Stimulated activated CD8-positive, alpha-beta memory T cell treated with anti-CD3 and anti-CD28 coated beads, Interleukin-2, amount 100 ng/mL, for 1 hour (primary cell): ENCODE measurements around the gene OR6V1.

ENCODE experiments used
- DNase-seq, 2 donors: peaks; one replicate each; pipeline ENCODE4 v3.0.0-alpha.2; 2020; ENCODE audit warnings: low read depth in 2 of 2

Gene OR6V1, protein sequence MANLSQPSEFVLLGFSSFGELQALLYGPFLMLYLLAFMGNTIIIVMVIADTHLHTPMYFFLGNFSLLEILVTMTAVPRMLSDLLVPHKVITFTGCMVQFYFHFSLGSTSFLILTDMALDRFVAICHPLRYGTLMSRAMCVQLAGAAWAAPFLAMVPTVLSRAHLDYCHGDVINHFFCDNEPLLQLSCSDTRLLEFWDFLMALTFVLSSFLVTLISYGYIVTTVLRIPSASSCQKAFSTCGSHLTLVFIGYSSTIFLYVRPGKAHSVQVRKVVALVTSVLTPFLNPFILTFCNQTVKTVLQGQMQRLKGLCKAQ

DNA sequence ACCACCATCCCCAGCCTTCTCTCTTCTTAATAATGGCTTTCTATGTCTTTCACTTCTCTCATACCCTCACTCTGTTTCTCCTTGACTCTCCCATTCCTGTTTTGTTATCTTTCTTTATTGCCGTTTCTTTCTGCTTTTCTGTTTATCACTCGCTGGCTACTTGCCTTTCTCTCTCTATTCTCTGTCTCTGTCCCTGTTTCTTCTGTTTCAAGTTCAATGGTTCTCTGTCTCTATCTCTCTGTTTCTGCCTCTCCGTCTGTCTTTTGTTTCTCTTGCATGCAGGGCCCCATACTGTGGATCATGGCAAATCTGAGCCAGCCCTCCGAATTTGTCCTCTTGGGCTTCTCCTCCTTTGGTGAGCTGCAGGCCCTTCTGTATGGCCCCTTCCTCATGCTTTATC, at the start of gene OR6V1:
Gene OR6V1, plus strand, starts transcription at position 301 of the 400 bp plus-strand sequence. Its CDS starts 0 bp downstream, at position 301.
- no peak for DNase-seq

DNA sequence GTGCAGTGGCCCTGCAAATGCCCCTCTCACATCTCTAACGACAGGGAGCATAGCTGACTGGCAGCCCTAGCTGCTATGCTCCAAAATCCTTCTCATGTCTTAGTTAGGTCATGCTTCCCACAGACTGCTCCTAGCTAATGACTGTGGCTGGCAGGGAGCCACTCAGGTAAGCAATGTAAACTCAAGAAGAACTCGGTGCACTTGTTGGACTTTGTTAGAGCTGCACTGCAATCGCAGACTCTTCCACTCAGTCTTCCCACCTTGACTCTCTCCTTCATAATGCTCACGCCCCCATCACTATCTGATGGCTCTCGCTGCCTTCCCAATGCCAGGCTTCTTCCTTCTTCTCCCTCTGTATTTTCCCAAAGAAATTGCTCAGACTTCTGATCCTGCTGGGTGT, 49.2 kb upstream of the OR6V1 start:
- no peak for DNase-seq

DNA sequence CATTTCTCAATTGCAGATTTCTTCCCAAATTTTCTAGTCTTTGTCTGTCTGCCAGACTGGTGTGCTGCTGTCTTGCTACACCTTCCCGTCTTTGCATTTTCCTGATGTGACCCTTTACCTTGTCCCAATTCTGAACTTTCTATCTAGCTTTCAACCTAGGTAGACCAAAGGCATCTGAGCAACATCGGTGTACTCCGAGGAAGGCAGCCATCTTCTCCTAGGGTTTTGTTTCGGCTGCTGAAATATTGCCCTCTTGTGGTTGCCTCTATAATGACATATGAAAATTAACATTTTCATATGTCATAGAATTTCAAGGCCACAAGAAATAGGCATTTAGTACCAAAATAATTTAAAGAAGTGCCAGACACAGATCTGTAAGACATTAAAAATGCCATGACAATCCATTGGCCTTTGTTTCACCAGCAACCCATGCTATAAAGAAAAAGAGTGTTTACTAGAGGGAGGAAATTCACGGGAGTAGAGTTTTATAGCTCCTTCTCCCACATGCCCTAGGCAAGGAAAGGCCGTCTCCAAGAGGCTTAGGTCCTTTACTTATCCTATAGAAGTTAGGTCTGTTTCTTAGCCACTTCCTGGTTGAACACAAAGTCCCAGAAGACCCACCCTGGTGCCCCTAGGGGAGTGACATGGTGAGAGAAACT, 48.6 kb upstream of the OR6V1 start:
- peak in 1 of 2 donors; percentile 4 for DNase-seq

DNA sequence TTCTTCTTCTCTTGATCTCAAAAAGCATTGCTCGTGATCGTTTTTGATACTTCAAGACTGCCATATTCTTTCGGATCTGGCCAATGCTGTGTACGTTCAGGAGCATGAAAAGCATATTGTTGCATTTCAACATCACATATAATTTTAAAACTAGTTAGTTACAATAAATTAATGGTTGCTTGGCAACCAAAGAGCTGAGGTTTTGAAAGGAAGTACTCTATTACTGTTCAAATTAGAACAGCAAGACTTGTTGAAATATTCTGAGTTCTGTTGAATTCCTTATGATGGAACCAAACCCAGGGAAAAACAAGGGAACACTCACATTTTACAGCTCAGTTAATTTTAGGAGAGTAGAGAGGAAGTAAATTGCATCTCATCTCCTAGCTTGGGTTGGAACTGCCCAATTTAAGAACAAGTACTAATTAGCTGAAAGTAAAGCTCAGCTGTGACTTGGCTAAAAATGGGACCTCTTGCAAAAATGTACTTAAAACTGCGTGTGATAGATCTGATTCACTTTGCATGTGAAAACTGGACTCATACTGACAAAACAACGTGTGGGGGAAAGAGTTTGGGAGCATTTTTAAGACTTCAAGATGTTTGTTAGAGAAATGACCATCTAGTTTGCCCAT, 46.4 kb upstream of the OR6V1 start:
- no peak for DNase-seq

DNA sequence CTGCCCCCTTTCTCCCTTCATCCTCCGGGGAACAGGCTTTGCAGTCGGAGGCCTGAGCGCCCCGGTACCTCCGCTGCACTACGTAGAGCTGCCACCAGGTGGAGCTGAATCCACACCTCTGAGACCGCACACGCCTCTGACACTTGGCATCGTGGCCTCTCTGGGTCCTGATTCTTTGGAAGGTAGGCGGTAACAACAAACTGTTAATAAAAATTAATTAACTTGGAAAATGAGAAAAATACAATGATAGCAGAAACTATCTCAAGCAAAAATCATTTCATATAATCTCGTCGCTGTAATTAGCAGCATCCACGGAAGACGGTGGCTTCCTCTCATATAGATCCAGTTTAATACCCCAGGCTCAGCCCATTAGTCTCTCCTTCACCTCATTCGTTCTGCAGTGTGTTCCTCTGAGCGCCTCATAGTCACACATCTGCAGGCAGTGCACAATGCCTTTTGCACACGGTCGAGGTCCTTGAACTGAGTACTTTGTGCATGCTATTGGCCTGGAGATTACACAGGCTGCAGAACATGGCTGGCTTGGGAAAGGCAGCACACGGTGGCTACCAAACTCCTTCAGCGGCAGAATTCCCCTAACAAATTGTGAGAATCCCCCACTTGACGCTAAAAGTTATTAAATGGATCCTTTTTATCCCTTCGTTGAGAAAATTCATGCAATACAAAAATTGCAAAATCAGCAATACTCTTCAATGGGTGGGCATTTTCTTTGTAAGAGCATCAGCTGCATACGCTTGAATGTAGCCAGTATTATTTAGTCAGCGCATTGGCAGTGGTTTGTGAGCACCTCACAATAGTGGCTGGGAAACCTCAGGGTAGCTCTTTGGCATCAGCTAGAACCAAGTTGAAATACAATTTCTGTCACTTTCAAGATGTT, 43.9 kb upstream of the OR6V1 start:
- DNase-seq, result peak; percentile 62 to 63

DNA sequence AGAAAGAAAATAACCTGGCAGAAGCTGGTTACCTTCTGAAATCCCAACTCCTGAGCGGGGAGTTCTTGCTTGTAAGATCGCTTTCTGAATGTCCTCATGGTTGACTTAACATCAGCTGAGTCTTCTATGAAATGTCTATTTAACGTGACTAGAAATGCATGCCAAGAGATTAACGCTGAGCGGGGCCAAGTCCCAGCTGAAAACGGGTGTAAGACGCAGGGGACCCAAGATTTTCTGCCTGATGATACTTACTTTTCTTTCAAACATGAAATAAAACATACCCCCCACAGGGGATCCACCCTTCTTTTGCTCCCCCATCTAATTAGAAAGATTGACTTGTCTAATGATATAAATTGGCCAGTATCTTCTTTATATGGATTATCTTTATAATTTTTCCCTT, 40.1 kb upstream of the OR6V1 start:
- no peak for DNase-seq

DNA sequence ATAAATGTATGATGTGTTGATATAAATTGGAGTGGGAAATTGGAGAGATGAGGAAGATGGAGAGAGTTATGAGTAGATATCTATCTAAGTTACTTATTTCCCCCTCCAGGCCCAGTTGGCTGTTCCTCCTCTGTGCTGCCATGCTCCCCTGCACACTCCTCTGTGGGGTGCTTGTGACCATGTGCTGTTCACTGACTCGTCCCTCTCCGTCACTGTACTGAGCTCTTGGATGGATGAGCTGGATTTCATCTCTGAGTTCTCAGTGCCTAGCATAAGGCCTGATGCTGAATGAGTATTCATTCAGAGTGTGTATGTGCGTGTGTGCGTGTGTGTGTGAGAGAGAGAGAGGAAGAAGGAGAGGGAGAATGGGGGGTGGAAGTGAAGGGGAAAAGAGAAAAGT, 39.7 kb upstream of the OR6V1 start:
- no peak for DNase-seq

DNA sequence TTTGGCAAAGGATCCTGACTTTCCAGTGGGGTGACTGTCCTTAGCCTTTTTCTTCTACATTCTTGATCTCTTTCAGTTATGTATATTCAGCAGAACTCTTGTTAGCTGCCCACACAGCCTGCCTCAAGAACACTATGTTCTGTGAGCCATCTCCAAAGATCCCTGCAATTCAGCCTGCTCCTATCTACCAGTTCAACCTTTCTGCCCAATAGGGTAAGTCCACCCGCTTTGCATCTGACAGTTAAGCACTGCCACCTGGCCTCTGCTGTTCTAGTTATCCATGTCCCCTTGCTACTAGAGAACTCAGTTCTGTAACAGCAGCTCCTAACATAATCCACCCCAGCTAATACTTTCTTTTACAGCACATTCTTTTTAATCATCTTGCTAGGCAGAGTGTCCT, 38.7 kb upstream of the OR6V1 start:
- DNase-seq, result no peak

DNA sequence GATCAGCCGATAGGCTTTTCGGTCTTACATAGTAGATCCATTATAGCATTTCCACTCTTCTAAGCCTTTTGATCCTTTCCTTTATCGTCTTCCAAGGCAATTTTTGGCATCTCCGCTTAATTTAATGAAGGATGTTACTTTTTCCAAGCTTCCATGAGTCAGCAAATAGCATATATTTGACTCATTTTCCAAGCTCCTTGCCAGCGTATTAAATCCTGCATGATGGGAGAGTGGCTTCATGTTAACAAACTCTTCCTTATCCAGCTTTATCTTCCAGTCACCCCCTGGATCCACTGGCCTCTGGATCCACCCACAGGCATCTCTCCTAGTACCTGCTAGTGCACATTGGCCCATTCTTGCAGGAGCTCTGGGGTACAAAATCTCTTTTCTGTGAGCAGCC, 38.2 kb upstream of the OR6V1 start:
- DNase-seq, result no peak

DNA sequence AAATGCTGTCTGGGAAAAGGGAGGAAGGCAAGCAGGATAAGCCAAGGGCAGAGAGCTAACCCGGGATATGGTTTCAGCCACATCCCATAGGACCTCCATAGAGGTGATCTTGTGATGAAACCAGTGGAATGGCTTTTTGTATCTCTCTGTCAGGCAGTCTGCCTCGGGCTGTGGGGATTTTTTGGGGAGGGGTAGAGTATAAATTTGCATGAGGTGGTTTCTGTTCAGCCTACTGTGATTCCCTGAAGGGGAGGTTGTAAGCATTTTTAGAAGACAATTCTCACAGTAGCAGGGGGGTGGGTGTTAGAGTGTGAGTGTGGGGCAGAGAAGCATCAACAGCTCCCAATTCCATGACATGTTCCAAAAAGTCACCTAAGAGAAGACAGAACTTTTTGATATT, 37.1 kb upstream of the OR6V1 start:
- DNase-seq, result no peak

DNA sequence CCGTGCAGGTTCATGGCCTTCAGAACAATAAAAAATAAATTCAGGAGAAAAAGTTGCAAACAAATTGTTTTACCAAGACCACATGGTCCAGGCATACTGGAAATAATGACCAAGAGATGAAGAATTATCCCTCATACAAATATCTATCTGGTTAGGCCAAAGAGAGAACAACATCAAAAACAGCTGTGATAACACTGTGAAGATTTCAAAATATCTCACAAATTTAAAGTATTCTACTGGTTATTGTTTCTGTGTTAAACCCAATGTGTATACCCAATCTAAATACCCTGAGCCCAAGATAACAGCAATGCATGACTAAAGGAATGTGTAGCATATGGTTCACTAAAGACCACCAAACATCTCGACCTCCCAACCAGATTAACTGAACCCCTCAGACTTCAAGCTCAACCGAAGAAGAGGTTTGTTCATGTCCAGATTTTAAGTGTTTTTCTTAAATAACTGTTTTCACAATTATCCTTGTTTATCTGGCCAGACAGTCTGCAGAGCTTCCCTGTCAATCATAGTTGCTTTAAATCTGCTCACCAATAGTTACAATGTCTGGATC, 36.1 kb upstream of the OR6V1 start:
- DNase-seq, result no peak

DNA sequence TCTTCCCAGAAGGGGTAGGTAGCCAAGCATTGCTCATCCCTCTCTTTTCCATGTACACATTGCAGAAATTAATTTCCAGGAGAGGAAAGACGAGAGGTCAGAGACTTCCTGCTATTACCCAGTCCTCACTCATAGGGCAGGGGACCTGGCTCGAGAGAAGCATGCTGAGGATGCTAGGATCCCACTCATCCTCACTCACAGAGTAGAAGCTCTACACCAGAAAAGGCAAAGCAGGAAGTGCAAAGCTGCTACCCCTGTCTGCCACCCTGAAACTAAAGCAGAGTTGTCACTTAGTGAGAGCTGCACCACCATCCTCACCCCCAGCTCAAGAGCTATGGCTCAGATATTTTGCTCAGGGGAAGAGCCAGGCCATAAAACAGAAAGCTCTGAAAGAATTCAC, 35.1 kb upstream of the OR6V1 start:
- no peak for DNase-seq

DNA sequence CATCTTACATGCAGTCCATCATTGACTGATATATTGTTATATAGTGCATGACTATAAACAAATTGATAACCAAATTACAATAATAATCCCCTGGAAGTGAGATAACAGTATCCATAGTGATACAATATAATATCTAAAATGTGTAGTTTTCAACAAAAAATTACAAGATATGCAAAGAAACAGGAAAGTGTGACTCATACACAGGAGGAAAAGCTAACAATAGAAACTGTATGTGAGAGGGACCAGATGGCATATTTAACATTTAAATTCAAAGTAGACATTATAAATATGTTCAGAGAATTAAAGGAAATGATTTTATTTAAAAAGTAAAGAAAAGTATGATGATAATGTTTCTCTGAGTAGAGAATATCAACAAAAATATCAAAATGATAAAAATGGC, 33.2 kb upstream of the OR6V1 start:
- DNase-seq, result no peak

DNA sequence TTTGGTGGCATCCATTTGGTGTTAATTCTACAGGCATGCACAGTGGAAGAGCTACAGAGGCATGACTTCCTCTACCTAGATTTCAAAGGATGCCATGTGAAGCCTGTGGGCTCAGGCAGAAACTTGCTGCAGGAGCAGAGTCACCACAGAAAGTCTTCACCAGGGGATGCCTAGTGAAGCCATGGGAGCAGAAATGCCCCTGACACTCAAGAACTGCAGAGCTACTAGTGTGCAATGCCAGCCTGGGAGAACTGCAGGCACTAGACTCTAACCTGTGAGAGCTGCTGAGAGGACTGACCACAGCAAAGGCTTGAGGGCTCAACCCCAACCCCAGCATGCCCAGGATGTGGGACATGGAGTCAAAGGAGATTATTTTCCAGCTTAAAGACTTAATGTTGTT, 29.1 kb upstream of the OR6V1 start:
- DNase-seq, result no peak

DNA sequence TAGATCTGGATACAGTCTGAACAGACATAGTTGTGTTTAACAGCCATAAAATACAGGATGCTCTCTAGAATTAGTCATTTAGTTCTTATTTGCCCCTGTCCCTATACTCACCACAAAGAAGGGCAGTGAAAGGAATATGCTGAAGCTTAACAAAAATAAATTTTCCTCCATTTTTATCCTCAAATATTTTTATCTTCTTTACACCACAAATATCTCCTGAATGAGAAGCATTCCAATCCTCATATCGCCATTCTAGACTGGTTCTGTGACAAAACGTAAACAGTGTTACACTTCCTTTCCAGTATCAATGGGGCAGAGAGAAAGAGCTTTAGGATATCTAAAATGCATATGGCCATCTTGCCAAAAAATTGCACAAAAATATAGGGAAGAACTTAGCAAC, 26.8 kb upstream of the OR6V1 start:
- no peak for DNase-seq

DNA sequence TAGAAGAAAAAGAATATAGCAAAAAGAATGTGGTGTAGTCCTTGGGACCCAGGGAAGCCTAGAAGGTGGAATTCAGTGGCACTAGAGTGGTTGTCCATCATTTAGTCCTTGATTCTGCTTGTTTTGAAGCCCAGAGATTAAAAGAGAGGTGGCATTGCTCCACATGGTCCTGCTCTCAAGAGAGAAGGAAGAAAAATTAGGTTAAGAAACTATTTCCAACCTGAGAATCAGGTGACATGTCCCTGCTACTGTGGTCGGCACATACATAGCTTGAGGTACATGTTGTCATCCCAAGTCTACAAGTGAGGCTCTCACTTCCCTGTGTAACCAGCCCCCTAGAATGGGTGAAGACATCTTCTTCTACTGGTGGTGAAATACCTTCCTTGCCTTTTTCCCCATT, 25.1 kb upstream of the OR6V1 start, which contains the start of gene OR9A2:
Gene OR9A2, minus strand, starts transcription at position 101 of the 400 bp plus-strand sequence. Its CDS starts 0 bp downstream, at position 101.
- no peak for DNase-seq

DNA sequence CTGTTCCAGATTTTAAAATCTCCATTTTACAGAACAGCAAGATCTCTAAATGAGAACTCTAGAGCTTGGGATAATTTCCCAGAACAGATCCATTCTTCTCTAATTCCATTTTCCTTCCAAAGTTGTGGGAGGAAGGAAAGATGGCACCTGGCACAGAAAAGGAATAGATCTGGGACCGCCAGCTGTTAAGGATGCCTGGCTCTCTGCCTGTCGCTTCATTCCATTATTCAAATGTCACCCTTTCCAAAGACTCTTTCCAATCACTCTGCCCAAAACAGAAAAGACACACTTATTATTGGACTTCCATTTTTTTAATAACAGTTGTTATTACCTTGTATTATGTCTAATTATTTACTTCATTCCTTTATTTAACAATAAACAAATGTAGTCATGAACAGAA, 24.5 kb upstream of the OR6V1 start:
- no peak for DNase-seq

DNA sequence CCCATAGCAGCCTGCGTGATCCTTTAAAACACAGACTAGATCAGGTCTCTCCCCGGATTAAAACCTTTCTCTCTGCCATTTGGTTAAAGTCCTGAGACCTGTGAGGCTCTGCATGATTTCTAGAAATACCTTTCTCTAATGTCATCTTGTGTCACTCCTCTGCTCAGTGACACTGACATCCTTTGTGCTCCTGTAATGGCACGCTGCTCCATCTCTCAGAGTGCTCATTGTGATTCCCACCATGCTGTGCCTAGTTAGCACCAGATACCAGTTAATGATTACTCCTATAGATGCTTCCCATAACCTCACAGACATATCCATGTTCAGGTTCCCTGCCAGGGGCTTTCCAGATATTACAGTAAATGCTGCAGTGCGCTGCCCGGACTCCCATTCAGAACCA, 13.5 kb upstream of the OR6V1 start:
- no peak for DNase-seq

DNA sequence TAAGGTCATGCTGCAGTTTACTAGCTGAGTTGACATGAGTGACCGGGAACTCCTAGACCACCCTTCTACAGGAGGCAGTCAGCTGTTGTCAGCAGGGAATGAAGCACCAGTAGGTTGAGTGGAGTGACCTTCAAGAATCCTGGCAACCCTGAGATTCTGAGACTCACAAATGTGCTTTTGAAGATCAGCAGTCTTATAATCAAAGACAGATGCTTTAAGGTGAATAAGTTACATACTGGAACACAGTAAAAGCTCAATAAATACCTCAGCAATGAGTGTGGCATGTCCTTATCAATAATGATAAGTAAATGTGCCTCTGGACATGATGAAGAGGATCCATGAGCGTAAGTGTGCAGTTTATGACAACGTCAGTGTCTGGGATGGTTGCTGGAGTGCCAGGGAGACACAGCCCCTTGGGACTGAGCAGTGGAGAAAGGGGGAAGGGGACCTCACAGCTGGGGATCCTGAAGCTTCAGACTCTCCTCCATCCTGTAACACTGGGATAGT, 11.9 kb upstream of the OR6V1 start:
- no peak for DNase-seq

DNA sequence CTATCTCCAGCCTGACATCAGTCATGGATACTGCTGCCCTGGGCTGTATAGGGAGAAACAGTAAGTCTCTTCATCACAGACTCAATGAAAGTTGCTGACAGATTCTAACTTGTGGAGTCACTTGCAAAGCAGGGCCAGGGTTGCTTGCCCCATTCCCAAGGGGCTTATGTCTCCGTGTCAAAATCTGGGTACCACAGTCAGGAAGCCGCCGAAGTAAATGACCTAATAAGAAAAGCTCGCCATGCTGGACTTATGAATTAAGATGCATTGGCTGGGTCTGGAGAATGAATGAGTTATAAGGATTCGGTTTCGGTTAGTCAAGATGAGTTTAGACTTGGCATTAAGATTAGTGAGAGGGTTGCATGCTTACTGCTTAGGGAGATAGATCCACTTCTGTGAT, 10.8 kb upstream of the OR6V1 start:
- no peak for DNase-seq

DNA sequence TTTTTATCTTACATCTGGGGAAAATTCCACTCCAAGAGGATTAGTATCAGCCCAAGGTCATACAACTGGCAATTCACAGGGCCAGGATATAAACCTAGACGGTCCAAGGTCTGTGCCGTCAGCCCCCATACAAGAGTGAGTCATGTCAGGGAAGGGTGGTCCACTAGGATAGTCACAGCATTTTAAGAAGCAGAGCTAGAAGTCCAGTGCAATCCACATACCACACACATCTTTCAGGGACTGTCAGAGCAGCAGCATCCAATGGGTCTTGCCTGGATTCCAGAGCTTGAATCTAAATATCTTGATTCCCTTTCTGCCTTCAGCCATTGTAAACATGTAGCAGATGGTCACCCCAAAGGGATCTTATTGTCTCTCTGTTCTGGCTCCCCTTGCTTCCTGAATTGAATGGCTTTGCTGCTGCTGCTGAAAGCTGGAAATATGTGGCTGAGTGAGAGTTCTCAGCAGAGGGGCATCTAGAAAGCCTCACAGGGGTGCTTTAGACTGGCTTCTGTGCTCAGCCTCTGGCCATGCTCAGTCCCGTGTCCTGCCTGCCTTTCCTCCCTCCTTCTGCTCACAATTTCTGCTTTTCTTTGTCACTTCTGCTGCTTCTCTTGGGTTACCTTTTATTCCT, 9.9 kb upstream of the OR6V1 start:
- no peak for DNase-seq
